HepG2 (cell line): ENCODE data around the gene SDCCAG8.

Source experiments
- ISL2 ChIP-seq: sonication (generic); formaldehyde crosslinking; IDR thresholded peaks from 2 replicates; pipeline ENCODE4 v1.5.0; 2020; ENCODE audit warnings: missing genetic modification reagents
- TF ChIP-seq, protein P1 (sequence below): sonication (generic); formaldehyde crosslinking; IDR thresholded peaks from 2 replicates; pipeline ENCODE4 v1.4.0; 2020; ENCODE audit warnings: mild to moderate bottlenecking, missing genetic modification reagents

DNA sequence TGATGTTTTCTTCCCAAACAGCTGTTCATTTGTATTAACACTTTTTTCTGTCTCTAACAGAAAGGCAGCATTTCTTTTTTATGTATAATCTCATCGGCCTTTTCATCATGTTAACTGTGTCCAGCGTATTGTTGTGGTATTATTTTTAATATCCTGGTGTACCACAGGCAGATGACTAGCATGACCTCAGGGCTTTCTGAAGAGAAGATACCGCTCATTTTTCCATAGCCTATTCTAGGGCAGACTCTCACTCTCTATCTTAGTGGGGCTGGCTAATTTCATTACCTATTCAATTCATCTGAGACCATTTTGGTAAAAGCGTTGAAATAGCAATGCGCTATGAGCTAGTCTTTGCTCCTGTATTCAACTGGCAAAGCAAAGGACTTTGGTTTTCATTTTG is 209.9 kb downstream of the SDCCAG8 start:
- TF ChIP-seq, protein P1, sequence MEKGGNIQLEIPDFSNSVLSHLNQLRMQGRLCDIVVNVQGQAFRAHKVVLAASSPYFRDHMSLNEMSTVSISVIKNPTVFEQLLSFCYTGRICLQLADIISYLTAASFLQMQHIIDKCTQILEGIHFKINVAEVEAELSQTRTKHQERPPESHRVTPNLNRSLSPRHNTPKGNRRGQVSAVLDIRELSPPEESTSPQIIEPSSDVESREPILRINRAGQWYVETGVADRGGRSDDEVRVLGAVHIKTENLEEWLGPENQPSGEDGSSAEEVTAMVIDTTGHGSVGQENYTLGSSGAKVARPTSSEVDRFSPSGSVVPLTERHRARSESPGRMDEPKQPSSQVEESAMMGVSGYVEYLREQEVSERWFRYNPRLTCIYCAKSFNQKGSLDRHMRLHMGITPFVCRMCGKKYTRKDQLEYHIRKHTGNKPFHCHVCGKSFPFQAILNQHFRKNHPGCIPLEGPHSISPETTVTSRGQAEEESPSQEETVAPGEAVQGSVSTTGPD (CRISPR knock-in tag) = no peak
- no peak for TF ChIP-seq ISL2 (CRISPR knock-in tag)
